Neuronal stem cell (in vitro differentiated cells): ENCODE results near the gene PNPLA7.
A peak's percentile ranks its signal among the peaks of the same experiment; 100 is the strongest.

Source experiments
- DNase-seq: peaks from one replicate; pipeline ENCODE4 v3.0.0-alpha.2; 2013; ENCODE audit warnings: low spot score
- H2AFZ ChIP-seq: one replicate; pipeline ENCODE4 v1.6.1; 2013; ENCODE audit warnings: mild to moderate bottlenecking, low read length, inconsistent platforms
- H2AK5ac ChIP-seq: 2 replicates; pipeline ENCODE4 v1.6.1; 2013; ENCODE audit warnings: low read depth, mild to moderate bottlenecking, inconsistent platforms, low read length, moderate library complexity, mixed read lengths
- H2BK120ac ChIP-seq: 2 replicates; pipeline ENCODE4 v1.6.1; 2013; ENCODE audit warnings: low read depth, mild to moderate bottlenecking, inconsistent platforms, low read length, moderate library complexity, mixed read lengths
- H2BK12ac ChIP-seq: one replicate; pipeline ENCODE4 v1.6.1; 2013; ENCODE audit warnings: low read length, inconsistent platforms
- H2BK15ac ChIP-seq: 2 replicates; pipeline ENCODE4 v1.6.1; 2013; ENCODE audit warnings: mild to moderate bottlenecking, low read length, inconsistent platforms, mixed read lengths
- H2BK5ac ChIP-seq: one replicate; pipeline ENCODE4 v1.6.1; 2013; ENCODE audit warnings: inconsistent platforms, mild to moderate bottlenecking, low read length, moderate library complexity
- H3K14ac ChIP-seq: one replicate; pipeline ENCODE4 v1.6.1; 2013; ENCODE audit warnings: low read length, inconsistent platforms
- H3K18ac ChIP-seq: 2 replicates; pipeline ENCODE4 v1.6.1; 2013; ENCODE audit warnings: low read length, inconsistent platforms
- H3K23ac ChIP-seq: 2 replicates; pipeline ENCODE4 v1.6.1; 2013; ENCODE audit warnings: low read depth, mild to moderate bottlenecking, mixed read lengths, low read length, inconsistent platforms; ENCODE audit not compliant: poor library complexity
- H3K27ac ChIP-seq: replicated peaks from 3 replicates; pipeline ENCODE4 v1.5.1; 2013; ENCODE audit warnings: low read length, inconsistent platforms
- H3K27me3 ChIP-seq, 3 experiments: 2 replicates each; pipeline ENCODE4 v1.6.1; 2013; ENCODE audit warnings: low read length in 3 of 3, mild to moderate bottlenecking in 2 of 3, inconsistent platforms in 1 of 3, low read depth in 1 of 3, mixed read lengths in 1 of 3, moderate library complexity in 1 of 3; ENCODE audit not compliant: control insufficient read depth in 3 of 3, insufficient read depth in 3 of 3
- H3K36me3 ChIP-seq, 2 donors: replicated peaks in 1 of 2; 2 replicates each; pipeline ENCODE4 v1.6.1; 2013; ENCODE audit warnings: low read length in 2 of 2; ENCODE audit not compliant: control insufficient read depth in 2 of 2, insufficient read depth in 2 of 2
- H3K4ac ChIP-seq: 2 replicates; pipeline ENCODE4 v1.6.1; 2013; ENCODE audit warnings: inconsistent platforms, mild to moderate bottlenecking, low read length, moderate library complexity
- H3K4me1 ChIP-seq, 2 donors: 1 replicate in 1 of 2; 2 replicates in 1 of 2; pipeline ENCODE4 v1.6.1; 2013; ENCODE audit warnings: low read length in 2 of 2, low read depth in 1 of 2; ENCODE audit not compliant: control insufficient read depth in 2 of 2, insufficient read depth in 1 of 2
- H3K4me2 ChIP-seq: one replicate; pipeline ENCODE4 v1.6.1; 2013; ENCODE audit warnings: mild to moderate bottlenecking, low read length, inconsistent platforms; ENCODE audit not compliant: insufficient read depth, poor library complexity, severe bottlenecking
- H3K4me3 ChIP-seq, 2 donors: 2 replicates each; pipeline ENCODE4 v1.5.1; 2013; ENCODE audit warnings: low read length in 2 of 2, mild to moderate bottlenecking in 2 of 2, inconsistent platforms in 1 of 2, moderate library complexity in 1 of 2
- H3K79me1 ChIP-seq: one replicate; pipeline ENCODE4 v1.6.1; 2013; ENCODE audit warnings: low read depth, mild to moderate bottlenecking, inconsistent platforms, low read length, moderate library complexity
- H3K9ac ChIP-seq: one replicate; pipeline ENCODE4 v1.6.1; 2013; ENCODE audit warnings: mild to moderate bottlenecking, low read depth, low read length, inconsistent platforms; ENCODE audit not compliant: poor library complexity
- H3K9me3 ChIP-seq, 2 donors: replicated peaks in 1 of 2; 2 replicates each; pipeline versions ENCODE3 to v1.6.1; 2013; ENCODE audit warnings: low read length in 2 of 2, mild to moderate bottlenecking in 2 of 2, inconsistent platforms in 1 of 2, low read depth in 1 of 2, mixed read lengths in 1 of 2, moderate library complexity in 1 of 2; ENCODE audit not compliant: control insufficient read depth in 2 of 2, insufficient read depth in 1 of 2
- H4K8ac ChIP-seq: one replicate; pipeline ENCODE4 v1.6.1; 2013; ENCODE audit warnings: low read depth, mild to moderate bottlenecking, inconsistent platforms, low read length, moderate library complexity
- H4K91ac ChIP-seq: one replicate; pipeline ENCODE4 v1.6.1; 2013; ENCODE audit warnings: low read length, low read depth, mild to moderate bottlenecking, inconsistent platforms; ENCODE audit not compliant: poor library complexity
- WGBS, 2 donors: extraction: QIAGEN DNeasy Blood & Tissue Kit; methylation state at CpG; one replicate each; pipeline ENCODE4 v1.1.7; 2013; ENCODE audit warnings: missing lambda C conversion rate in 2 of 2, mixed read lengths in 1 of 2; ENCODE audit not compliant: insufficient read length in 2 of 2, insufficient replicate concordance in 1 of 2; ENCODE audit errors: extremely low coverage in 2 of 2; 5-methylcytosine and 5-hydroxymethylcytosine counted together

The PNPLA7 gene

GRCh38 chr9:137580209-137580953, 30.2 kb upstream of the PNPLA7 start:
- H2AK5ac ChIP-seq = no peak overlapping the region
- no peak overlapping the region for H2AFZ ChIP-seq
- H3K9ac ChIP-seq = no peak overlapping the region
- no peaks in the 10 kb centered on the region for H3K27me3 ChIP-seq
- no peak overlapping the region for H3K27ac ChIP-seq
- peaks cover 40 to 69% of the 10 kb centered on the region in 2 donors for H3K36me3 ChIP-seq
- no peak overlapping the region for H3K18ac ChIP-seq
- no peak overlapping the region for H4K8ac ChIP-seq
- no peak overlapping the region for H3K4ac ChIP-seq
- H3K4me1 ChIP-seq = peaks cover 6 to 8% of the 10 kb centered on the region in 2 donors
- DNase-seq = no peak
- H3K9me3 ChIP-seq = no peaks in the 10 kb centered on the region
- no peak overlapping the region for H2BK15ac ChIP-seq
- H3K14ac ChIP-seq = no peak overlapping the region
- no peak overlapping the region for H3K4me3 ChIP-seq
- no peak overlapping the region for H2BK12ac ChIP-seq
- H2BK120ac ChIP-seq = no peak overlapping the region
- no peak overlapping the region for H2BK5ac ChIP-seq
- peaks cover 10% of the 10 kb centered on the region for H3K79me1 ChIP-seq
- no CpG with 5 or more reads among the region's 23 CpGs for WGBS, 2 donors
- no peak overlapping the region for H3K4me2 ChIP-seq
- no peak overlapping the region for H3K23ac ChIP-seq
- no peak overlapping the region for H4K91ac ChIP-seq

GRCh38 chr9:137579259-137579604, 29.0 kb upstream of the PNPLA7 start:
- Histone ChIP-seq H2BK12ac (no peak overlapping the region), H2BK5ac (no peak overlapping the region), H3K4me2 (peak overlapping the region; percentile 67), H3K4me3 (peak overlapping the region; percentile 42 to 100), H3K4me1 (peaks cover 6 to 8% of the 10 kb centered on the region in 2 donors), H2AFZ (peak overlapping the region; percentile 97), H2BK15ac (no peak overlapping the region), H3K36me3 (peaks cover 45 to 69% of the 10 kb centered on the region in 2 donors), H3K27ac (peak overlapping the region; percentile 54), H3K4ac (no peak overlapping the region), H2BK120ac (no peak overlapping the region), H3K18ac (peak overlapping the region; percentile 91), H4K8ac (no peak overlapping the region), H3K14ac (no peak overlapping the region), H4K91ac (no peak overlapping the region), H3K9ac (peak overlapping the region; percentile 34), H3K9me3 (no peaks in the 10 kb centered on the region), H3K79me1 (peaks cover 8% of the 10 kb centered on the region), H2AK5ac (peak overlapping the region; percentile 87), H3K23ac (peak overlapping the region; percentile 75), H3K27me3 (no peaks in the 10 kb centered on the region)
- no peak for DNase-seq
- WGBS, 2 donors = no CpG with 5 or more reads among the region's 19 CpGs

GRCh38 chr9:137578518-137579258, 28.5 kb upstream of the PNPLA7 start, which contains the start of gene DPH7:
TSS of gene DPH7 (minus strand) at chr9:137578925. CDS start at chr9:137578777, 148 bp downstream.
- H3K4ac ChIP-seq = no peak within 1 kb of the TSS
- H3K23ac ChIP-seq = peak within 1 kb of the TSS; percentile 98
- no peak within 1 kb of the TSS for H3K14ac ChIP-seq
- H3K4me2 ChIP-seq = peak within 1 kb of the TSS; percentile 67
- peak within 1 kb of the TSS; percentile 99 for H3K9ac ChIP-seq
- WGBS, 2 donors = no CpG with 5 or more reads among the region's 82 CpGs
- no peak within 1 kb of the TSS for H4K8ac ChIP-seq
- H2BK5ac ChIP-seq = no peak within 1 kb of the TSS
- peaks cover 6 to 8% of the 10 kb centered on the region in 2 donors for H3K4me1 ChIP-seq
- H3K18ac ChIP-seq = peak within 1 kb of the TSS; percentile 98
- no peak within 1 kb of the TSS for H4K91ac ChIP-seq
- H3K36me3 ChIP-seq = peaks cover 49 to 69% of the 10 kb centered on the region in 2 donors
- H3K9me3 ChIP-seq = no peaks in the 10 kb centered on the region
- H3K27ac ChIP-seq = peak within 1 kb of the TSS; percentile 70
- H2AK5ac ChIP-seq = peak within 1 kb of the TSS; percentile 87
- H2AFZ ChIP-seq = peak within 1 kb of the TSS; percentile 97
- peak within 1 kb of the TSS; percentile 53 for H2BK12ac ChIP-seq
- H3K79me1 ChIP-seq = peaks cover 6% of the 10 kb centered on the region
- peak; percentile 88 for DNase-seq
- H2BK120ac ChIP-seq = no peak within 1 kb of the TSS
- peak within 1 kb of the TSS; percentile 100 for H3K4me3 ChIP-seq
- no peak within 1 kb of the TSS for H2BK15ac ChIP-seq
- H3K27me3 ChIP-seq = no peaks in the 10 kb centered on the region
